Metanephros (tissue), 2 donors: Measurements from ENCODE around the gene IL3. TPM values are rescaled to one million over a fixed set of nuclear protein-coding genes. Genes with fewer than 3 reads are reported as not detected.

Source experiments
- small RNA-seq: library from RNA; depleted of rRNA; stranded (forward); fragments of <200 nt; gene quantifications from one replicate; pipeline ENCODE3, GENCODE V24; 2014; ENCODE audit warnings: low replicate concordance
- total RNA-seq: library from RNA; depleted of rRNA; stranded (reverse); fragments of >200 nt; gene quantifications from one replicate; pipeline ENCODE4 v1.2.3, GENCODE V29; 2014

IL3 gene
- not detected for total RNA-seq

GRCh38 chr5:132060501-132061161, at the start of gene IL3:
TSS of gene IL3 (plus strand) at chr5:132060655. CDS start at chr5:132060707, 52 bp downstream.

GRCh38 chr5:132011622-132012343, 48.7 kb upstream of the IL3 start, which contains the start of gene ACSL6:
TSS of gene ACSL6 (minus strand) at chr5:132011658. CDS start at chr5:132011553, 105 bp downstream.

GRCh38 chr5:132073231-132074013, 13.0 kb downstream of the IL3 start, which contains the start of gene CSF2:
TSS of gene CSF2 (plus strand) at chr5:132073789. CDS start at chr5:132073824, 35 bp downstream.

Small RNA genes within 50 kb of the gene (small RNA-seq; reads per million reads assigned to genes)
- gene RF00285, result not detected

Other genes starting within 250 kb of the IL3 start
- gene MEIKIN, start 115.0 kb upstream of the IL3 start, total RNA-seq, result not detected
- gene ACSL6, start 49.0 kb upstream of the IL3 start, total RNA-seq, result 4.9 TPM
- not detected for gene CSF2, start 13.1 kb downstream of the IL3 start, total RNA-seq
- 28.6 TPM for gene P4HA2, start 167.2 kb downstream of the IL3 start, total RNA-seq
- 25.9 TPM for gene PDLIM4, start 197.0 kb downstream of the IL3 start, total RNA-seq
- gene SLC22A4, start 233.7 kb downstream of the IL3 start, total RNA-seq, result 4.3 TPM